NCI-H82 treated with DMSO at 0.1 percent for 48 hours (cell line): Measurements from ENCODE around the gene PDE3A.
A peak's percentile ranks its signal among the peaks of the same experiment; 100 is the strongest.

Experiments used
- DNase-seq: peaks from one replicate; lab custom pipeline; 2025; ENCODE audit not compliant: unreplicated experiment; lab: John Stamatoyannopoulos, UW

PDE3A gene

DNA sequence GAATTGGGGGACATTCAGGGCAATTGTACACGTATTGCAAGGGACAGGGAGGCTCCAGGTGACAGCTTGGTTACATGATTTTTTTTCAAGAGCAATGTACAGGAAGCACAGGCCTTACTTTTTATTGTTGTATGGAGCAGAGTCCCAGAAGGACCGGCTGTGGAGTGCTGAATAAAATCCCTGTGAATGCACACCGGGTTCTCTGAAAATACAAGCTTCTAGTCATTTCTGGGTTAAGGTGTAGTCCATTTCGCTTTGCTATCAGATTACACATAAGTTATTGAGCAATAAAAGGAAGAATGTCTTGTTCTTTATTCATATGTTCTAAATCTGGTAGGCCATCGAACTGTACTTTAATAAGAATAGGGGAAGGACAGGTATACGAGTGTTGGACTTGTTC lies 52.2 kb downstream of the PDE3A start:
- DNase-seq = no peak

DNA sequence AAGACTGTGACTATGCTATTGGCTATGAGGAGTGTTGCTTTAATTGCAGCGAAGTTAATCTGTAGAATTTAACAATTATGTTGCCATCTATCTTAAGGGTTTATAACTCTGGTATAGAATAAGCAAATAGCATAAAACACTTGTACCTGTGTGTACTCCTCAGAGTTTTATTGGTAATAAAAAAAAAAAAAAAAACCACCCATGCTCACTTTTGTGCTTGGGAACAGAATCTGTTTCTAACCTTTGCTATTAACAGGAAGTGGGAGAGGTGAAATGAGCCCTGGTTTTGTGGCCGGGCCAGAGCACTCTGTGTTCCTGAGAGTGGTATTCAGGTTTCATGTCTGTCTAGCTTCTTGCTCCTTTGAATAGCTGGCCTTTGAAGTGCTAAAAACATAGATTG lies 53.1 kb downstream of the PDE3A start:
- DNase-seq = no peak

DNA sequence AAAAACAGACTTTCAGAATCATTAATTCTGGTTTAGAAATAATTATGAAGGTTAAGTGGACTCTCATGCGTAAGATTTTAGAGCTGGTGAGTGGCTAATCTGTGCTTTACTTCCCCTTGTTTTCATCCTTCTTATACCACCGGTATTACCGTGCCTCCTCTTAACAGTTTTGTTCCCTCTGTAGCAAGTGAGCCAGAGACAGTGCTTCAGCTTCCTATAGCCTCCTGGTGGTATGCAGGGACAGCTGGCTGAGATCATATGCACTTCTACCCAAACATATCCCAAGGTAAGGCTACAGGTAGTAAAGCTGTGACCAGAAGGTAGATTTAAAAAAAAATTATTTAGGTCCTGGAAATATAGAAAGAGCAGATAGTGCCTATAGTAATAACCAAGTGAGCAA lies 55.2 kb downstream of the PDE3A start:
- DNase-seq = peak; percentile 13

DNA sequence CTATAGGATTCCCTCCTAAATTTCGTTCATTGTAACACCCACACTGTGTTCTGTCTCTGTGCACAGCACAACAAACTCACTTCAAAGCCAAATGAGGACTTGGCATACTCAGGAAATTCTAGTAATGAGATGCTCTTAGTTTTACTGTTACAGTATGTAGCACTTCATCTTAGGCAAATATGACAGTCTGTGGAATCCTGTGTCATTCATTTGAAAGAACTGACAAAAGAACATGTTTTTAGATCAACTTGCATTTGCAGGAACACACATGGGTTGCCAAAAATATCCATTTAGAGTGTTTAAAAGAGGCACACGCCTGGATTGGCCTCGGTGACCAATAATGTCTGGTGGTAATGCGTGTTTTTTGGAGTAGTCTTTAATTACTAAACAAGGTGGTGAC lies 56.5 kb downstream of the PDE3A start:
- DNase-seq = no peak

DNA sequence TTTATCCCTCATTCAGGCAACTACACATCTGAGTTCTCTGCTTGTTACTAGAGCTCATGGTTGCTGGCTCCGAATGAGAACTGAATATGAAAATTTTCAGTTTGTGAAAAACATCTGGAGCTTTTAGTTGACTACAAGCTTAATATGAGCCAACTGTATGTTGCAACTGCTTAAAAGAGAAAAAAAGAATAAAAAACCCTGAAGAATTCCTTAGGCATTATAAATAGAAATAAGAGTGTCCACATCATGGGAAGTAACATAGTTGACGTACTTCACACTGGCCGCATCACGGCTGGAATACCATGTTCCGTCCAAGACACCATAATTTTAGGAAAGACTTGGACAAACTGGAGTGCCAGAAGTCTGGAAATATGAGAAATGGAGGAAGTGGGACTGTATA lies 57.9 kb downstream of the PDE3A start:
- DNase-seq = no peak

DNA sequence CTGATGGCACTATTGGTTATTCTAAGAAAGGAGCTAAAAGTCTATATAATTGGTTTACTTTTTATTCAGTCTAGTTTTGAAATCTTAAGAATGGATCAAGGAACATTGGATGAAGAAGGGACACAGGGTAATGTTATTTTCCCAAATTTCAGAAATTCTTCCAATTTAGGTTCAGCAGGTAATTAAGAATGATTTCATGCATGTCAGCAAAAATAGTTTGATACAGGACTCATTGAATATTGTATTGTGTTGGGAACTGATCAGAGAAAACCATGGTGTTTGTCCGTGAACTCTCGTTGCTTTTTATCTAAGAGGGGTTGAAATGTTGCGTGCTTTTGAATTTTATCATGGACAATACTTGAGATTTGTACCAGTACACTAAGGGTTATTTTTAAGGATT lies 58.6 kb downstream of the PDE3A start:
- no peak for DNase-seq

DNA sequence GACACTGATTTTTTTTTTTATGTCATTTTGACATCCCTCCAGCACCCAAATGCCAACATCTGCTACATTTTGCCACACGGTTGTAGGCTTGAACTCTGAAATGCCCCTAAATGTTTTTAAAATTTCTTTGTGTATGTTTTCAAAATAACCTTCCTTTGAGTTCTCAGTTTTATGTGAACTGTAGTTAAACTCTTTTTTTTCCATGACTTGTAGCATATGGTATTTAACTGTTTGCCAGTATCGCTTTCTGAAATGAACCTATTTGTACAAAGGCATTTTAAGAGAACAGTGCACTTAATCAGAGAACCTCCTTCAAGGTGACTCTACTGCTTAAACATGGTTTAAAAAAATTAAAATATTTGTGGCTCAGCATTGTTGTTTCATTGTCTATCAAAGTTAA lies 61.5 kb downstream of the PDE3A start:
- DNase-seq = no peak

DNA sequence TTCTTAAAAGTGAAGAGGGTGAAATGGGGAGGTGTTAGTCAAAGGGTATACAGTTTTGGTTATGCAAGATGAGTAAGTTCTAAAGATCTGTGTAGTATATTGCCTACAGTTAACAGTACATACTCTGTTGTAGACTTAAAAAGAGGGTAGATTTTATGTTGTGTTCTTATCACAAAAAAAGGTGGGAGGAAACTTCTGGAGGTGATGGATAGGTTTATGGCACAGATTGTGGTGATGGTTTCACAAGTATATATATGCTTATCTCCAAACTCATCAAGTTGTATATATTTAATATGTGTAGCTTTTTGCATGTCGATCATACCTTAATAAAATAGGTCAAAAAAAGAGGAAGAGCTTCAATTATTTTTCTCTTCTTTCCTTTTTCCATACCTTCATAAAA lies 64.0 kb downstream of the PDE3A start:
- no peak for DNase-seq

DNA sequence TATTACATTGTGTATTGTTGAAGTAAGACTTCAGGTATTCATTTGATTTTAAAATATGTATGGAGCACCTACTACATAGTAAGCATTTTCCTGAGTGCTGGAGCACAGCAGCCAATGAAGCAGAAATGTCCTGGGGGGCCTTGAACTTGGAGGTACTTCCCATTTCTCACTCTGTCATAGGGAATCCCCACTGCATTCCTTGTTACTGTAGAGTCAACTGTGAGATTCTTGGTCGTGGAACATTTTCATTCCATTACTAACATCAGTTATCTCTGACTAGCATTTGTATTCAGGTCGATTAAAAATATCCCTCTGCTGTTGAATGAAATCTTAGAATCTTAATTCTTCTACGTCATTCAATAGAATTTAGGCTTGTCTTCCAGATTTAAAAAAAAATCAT lies 66.7 kb downstream of the PDE3A start:
- DNase-seq = no peak

DNA sequence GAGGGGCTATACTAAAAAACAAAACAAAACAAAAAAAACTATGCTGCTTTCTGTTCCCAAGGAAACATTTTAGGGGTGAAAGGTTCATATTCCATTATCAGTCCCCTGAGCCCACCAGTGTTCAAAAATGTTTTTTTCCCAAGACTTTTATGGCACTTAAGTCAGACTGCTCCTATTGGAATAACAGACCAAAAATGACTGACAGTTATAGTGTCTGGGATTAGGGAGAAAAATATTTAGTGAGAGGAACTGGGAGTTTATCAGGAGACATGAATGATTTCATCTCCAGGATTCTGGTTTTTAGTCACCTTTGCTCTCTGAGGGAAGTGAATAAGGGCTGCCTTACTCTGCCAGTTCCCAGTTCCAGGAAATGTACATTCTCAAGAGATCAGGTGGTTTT lies 68.0 kb downstream of the PDE3A start:
- no peak for DNase-seq

DNA sequence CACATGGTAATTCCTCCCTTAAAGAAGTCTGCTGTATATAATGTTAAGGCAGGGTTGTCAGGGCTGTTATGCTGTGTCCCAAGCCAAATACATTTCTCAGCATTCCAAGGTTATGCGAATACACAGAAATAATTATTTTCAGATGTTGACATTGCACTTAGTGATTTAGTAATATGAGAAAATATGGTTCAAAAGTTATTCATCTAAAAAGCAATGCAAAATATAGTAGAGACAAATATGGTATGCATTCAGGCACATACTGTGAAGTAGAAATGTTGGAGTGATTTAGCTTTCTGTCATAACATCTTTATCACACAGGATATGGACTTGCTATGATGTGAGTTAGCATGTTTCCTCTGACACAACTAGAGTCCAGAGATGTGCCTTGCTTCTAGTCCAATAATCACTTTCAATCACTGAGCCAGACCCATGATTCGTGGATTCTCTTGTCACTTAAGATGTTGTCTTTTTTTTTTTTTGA lies 70.0 kb downstream of the PDE3A start:
- no peak for DNase-seq

DNA sequence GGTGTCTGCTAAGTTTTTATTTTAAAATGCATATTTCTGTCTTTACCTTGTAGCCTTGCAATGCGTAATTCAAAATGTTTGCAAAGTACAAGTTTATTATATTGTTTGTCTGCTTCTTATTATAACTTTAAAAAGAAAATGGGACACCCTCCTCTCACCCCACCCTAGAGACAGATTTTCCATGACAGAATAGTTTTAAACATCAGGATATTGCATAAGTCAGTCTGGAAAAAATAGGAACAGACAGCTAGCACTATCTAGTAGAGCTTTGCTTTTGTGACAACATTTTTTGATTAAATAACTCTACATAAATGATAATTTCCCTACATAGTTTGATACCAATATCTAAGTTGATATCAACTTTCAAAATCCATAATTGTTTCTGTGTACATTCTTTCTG lies 71.3 kb downstream of the PDE3A start:
- no peak for DNase-seq

DNA sequence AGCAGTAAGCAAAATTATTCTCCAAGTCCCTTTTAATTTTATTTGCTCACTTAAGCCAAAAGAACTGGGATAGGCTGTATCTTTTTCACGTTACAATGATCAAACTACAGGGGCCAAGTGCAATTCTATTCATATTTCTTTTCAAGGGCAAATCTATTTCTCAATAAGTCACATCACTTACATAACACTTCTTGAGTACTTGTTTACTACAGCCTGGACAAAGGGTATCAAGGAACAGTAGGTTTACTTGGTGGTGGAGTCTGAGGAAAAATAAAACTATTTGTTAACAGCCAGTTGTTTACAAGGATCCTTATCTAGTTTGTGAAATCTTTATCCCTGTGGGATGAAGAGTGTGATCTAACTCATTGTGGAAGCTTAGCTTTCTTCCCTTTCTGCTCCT lies 72.1 kb downstream of the PDE3A start:
- no peak for DNase-seq

DNA sequence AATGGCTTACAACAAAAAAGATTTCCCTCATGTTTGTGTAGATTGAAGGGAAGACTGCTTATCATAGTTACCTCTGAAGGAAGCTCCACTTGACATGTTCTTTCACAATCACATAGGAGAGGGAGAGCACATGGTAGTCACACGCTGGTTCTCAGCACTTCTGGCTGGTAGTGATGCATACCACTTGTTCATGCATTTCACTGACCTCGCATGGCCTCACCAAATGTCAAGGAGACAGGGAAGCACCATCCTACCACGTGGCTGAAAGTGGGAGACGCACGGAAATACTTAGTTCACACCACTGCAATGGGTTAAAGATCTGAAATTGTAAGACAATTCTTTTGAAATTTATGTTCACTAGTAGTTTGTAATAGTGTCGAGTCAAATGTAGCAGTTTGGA lies 74.0 kb downstream of the PDE3A start:
- no peak for DNase-seq

DNA sequence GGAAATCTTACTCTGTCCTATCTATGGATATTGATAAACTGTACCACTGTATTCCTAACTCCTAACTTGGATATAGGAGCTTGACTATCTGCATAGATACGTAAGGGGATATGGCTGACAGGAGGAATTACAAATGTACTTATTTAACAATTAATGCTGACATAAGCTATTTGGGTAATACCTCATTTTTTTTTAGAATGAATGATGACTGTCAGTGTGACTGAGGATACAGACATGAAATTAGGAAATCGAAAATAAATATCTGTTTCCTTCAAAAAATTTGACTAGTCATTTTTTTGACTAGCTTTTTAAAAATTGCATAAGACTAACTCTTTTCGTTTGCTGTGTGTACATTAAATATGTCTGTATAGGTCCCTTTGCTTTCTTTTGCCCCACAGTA lies 74.9 kb downstream of the PDE3A start:
- DNase-seq = no peak

DNA sequence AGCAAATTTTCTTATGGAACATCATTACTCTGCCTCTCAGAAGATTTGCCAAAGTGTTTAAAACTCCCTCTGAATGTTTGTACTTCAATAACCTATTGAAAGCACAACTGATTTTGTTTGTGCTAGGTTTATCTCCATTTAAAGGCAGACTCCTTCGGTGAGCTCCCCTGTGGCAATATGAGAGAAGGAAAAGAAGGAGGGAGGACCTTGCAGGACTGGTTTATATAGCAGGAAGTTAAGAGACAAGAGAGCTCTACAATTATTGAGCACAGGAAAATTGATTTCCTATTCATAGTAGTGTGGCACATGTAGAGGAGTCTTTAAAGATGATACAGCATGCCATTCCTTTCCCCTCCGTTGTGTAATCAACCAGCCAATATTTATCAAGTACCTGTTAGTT lies 75.5 kb downstream of the PDE3A start:
- no peak for DNase-seq

DNA sequence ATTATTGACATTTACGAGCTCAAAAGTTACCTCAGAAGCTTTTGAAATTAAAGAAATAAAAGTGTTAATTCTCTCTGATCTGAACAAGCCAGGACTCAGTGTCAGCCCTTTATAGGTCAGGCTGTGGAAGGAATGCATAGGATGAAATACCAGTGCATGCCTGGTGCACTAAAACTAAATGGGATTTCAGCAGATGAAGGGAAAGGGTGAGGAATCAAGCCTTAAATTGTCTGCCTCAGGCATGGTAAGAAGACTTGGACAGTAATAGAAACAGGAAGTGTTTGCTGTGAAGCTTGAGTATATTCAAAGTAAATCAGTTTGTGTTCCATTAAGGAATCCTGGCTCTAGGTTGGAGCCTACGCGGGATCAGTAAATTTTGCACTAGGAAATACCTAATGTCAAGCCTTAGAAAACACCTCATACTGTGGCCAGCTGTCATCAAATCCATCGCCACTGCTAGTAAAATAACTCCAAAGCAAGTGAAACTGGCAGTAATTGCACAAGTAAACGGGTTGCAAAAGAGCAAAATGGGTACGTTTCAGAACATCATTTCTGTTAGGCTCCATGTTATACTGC lies 76.3 kb downstream of the PDE3A start:
- DNase-seq = no peak

DNA sequence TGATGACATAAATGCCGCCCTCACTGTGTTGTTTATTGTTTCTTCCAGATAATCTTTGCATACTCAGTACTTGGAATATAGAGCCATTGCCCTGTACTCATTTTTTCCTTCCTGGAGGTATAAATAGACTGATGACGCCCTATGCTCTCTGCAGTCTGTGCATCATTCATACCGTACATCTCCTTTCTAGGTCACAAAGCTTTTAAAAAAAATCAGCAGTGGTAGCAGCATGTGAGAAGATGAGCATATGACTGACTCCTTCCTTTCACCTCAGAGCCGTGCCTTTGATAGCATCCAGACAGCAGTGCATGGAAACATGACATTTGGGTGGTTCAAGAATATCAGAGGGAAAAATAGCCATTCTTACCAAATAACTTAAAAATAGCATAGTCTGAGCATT lies 77.3 kb downstream of the PDE3A start:
- DNase-seq = no peak

DNA sequence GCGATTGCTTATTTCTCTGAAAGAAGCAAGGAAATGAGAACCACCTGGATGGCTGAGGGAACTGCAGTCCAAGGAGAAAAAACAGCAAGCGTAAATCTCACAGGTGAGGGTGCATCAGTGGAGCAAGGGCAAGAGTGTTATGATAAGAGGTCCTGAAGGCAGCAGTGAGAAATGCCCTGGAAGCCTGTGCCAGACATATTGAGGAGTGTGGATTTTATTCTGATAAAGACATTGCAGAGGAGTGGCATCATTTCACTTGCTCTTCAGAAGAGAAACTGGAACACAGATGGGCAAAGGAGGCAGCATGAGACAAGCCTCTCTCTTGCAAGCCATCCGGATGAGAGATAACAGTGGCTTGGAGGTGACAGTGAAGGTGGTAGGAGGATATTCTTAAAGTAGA lies 78.5 kb downstream of the PDE3A start:
- no peak for DNase-seq

DNA sequence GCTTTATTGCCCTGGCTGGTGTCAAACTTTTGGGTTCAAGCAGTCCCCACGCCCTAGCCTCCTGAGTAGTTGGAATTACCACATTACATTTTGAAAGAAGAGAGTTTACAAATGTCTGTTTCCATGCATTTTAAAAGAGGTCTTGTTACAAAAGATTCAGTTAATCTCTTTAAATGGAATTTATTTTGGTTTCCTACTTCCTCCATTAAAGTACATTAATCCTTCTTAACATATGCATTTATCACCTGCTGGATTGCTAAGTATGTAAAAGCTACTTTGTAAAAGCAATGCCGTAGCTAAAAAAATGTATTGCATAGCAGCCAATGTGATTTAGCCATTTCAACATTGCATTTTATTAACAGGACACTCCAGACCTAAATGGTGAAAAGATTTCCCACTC lies 80.4 kb downstream of the PDE3A start:
- DNase-seq = no peak

DNA sequence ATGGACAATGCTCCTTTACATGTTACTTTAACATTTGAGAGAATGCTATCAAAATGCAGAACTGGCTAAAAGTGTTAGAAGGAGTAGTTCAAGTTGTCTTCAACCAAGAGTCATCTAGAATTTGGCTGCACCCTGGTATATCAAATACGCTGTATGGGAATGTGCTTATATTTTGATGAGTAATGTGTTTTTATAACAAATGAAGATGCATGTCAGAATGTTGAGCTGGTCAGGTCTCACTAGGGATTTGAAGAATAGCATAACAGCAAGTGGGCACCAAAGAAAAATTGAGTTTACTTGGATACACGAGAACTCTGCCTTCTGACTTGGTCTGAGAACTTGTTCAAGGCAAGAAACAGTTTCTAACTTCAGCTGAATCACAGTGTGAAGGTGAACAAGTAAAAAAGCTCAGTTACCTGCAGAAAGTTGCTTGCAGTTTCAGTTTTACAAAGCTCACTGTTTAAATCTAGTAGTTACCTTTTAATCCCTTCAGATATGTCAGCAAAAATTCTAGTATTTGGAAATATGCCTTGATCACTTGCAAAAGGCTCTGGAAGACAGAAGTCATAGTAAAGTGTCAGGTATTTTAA lies 82.3 kb downstream of the PDE3A start:
- DNase-seq = no peak

DNA sequence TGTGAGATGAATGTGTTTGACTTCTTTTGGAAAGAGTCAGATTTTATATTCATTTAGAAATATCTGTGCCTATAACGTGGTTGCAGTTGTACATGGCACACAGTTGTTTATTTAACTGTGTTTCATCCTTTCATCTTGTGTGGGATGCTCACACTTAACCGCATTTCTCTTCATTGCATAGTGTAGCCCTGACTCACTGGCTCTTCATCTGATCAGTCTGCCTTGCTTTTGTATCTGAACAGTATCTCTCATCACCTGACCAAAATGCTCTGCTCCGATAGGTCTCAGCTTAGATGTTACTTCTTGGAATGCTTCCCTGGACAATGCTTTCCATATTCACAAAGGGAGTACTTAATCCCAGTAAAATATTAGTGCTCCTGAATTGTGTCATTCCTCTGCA lies 83.4 kb downstream of the PDE3A start:
- no peak for DNase-seq

DNA sequence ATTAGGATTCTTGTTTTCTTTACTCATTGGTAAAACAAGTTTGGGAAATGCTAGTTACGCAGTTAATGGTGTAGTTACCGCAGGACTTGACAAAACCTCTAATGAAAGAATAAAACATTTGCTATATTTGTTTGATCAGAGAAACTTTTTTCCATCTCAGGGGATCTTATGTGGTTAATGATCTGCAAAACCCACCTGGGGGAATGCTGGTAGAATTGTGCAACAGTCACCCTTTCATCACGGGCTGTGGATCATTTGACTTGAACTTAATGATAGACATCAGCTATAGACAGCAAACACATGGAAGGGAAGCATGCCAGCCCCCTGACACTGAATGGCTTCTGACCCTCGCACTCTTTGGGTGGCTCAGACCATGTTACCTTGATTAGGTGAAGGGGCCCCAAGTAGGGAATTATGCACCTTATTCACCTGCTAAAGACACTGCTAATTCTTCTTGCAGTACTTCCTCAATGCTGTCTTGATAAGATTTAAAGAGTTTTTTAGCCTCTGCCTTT lies 84.2 kb downstream of the PDE3A start:
- no peak for DNase-seq
